Measurements from ENCODE around the gene SERINC5. TPM values are rescaled to one million over a fixed set of nuclear protein-coding genes. Genes with fewer than 3 reads are reported as not detected.

Gene SERINC5
- total RNA-seq, 1 experiment from 2014 or later, result 5.7 TPM

DNA sequence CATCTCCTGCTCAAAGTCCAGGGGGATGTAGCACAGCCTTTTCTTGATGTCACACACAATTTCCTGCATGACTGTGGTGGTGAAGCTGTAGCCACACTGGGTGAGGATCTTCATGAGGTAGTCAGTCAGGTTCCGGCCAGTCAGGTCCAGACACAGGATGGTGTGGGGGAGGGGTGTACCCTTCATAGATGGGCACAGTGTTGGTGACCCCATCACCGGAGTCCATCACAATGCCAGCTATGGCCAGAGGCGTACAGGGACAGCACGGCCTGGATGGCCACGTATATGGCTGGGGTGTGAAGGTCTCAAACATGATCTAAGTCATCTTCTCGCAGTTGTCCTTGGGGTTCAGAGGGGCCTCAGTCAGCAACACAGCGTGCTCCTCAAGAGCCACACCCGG, 44.3 kb upstream of the SERINC5 start:
- Histone ChIP-seq H3K9ac (ENCODE audit: low read length) (no peak overlapping the region), H3K4me3 (ENCODE audit: low read length) (no peak overlapping the region), H3K79me2 (ENCODE audit: low read length) (no peaks in the 10 kb centered on the region), H2AFZ (ENCODE audit: low read length) (no peak overlapping the region), H3K4me2 (ENCODE audit: low read length) (no peak overlapping the region), H4K20me1 (ENCODE audit: low read length) (no peaks in the 10 kb centered on the region), H3K9me2 (replicated peaks; ENCODE audit: low read length) (no peaks in the 10 kb centered on the region), H3F3A (ENCODE audit: low read length, unreplicated experiment) (no peaks in the 10 kb centered on the region), H3K9me3 (ENCODE audit: low read length) (no peaks in the 10 kb centered on the region), H3K36me3 (ENCODE audit: low read depth, low read length) (no peaks in the 10 kb centered on the region), H3K4me1 (ENCODE audit: insufficient read depth, low read length) (no peaks in the 10 kb centered on the region), H3K27me3 (ENCODE audit: low read length) (no peaks in the 10 kb centered on the region), H3K27ac (ENCODE audit: low read length) (no peak overlapping the region)
- BruUV-seq (replicated peaks), result no TSS peak
- intact Hi-C loops (cut with micrococcal nuclease), result no loop called here
- POLR2A ChIA-PET (ENCODE audit: unreplicated experiment), result no interaction called here
- TF ChIP-seq EZH2phosphoT487 (IDR thresholded peaks at IDR 0.05; ENCODE audit: borderline replicate concordance, low read length) (no peak), EZH2 (IDR thresholded peaks at IDR 0.05; ENCODE audit: low read length, unreplicated experiment) (no peak)
- DNase-seq, result no peak
- CTCF ChIA-PET, result no interaction called here
- ATAC-seq, result no peak

DNA sequence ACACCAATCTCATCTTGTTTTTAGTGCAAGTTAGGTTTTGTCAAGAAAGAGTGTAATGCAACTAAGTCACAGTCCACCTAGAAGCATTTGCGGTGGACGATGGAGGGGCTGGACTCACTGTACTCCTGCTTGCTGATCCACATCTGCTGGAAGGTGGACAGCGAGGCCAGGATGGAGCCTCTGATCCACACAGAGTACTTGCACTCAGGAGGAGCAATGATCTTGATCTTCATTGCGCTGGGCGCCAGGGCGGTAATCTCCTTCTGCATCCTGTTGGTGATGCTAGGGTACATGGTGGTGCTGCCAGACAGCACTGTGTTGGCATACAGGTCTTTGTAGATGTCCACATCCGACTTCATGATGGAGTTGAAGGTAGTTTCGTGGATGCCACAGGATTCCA, 43.8 kb upstream of the SERINC5 start:
- no peaks in the 10 kb centered on the region for H3K79me2 ChIP-seq (ENCODE audit: low read length)
- no peaks in the 10 kb centered on the region for H3F3A ChIP-seq (ENCODE audit: low read length, unreplicated experiment)
- H3K27me3 ChIP-seq (ENCODE audit: low read length), result no peaks in the 10 kb centered on the region
- DNase-seq (no peak), ATAC-seq (no peak)
- H3K9me2 ChIP-seq (replicated peaks; ENCODE audit: low read length), result no peaks in the 10 kb centered on the region
- TF ChIP-seq EZH2 (IDR thresholded peaks at IDR 0.05; ENCODE audit: low read length, unreplicated experiment), result no peak
- no peak for TF ChIP-seq EZH2phosphoT487 (IDR thresholded peaks at IDR 0.05; ENCODE audit: borderline replicate concordance, low read length)
- TF ChIP-seq, protein P1, sequence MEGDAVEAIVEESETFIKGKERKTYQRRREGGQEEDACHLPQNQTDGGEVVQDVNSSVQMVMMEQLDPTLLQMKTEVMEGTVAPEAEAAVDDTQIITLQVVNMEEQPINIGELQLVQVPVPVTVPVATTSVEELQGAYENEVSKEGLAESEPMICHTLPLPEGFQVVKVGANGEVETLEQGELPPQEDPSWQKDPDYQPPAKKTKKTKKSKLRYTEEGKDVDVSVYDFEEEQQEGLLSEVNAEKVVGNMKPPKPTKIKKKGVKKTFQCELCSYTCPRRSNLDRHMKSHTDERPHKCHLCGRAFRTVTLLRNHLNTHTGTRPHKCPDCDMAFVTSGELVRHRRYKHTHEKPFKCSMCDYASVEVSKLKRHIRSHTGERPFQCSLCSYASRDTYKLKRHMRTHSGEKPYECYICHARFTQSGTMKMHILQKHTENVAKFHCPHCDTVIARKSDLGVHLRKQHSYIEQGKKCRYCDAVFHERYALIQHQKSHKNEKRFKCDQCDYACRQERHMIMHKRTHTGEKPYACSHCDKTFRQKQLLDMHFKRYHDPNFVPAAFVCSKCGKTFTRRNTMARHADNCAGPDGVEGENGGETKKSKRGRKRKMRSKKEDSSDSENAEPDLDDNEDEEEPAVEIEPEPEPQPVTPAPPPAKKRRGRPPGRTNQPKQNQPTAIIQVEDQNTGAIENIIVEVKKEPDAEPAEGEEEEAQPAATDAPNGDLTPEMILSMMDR (conservative IDR thresholded peaks at IDR 0.05; ENCODE audit: low read depth, low read length), result no peak
- H3K4me1 ChIP-seq (ENCODE audit: insufficient read depth, low read length), result no peaks in the 10 kb centered on the region
- no TSS peak for BruUV-seq (replicated peaks)
- H3K9ac ChIP-seq (ENCODE audit: low read length), result no peak overlapping the region
- ChIA-PET CTCF (no interaction called here), POLR2A (ENCODE audit: unreplicated experiment) (no interaction called here)
- no peak overlapping the region for H3K4me3 ChIP-seq (ENCODE audit: low read length)
- intact Hi-C loops (cut with micrococcal nuclease), result no loop called here
- H3K9me3 ChIP-seq (ENCODE audit: low read length), result no peaks in the 10 kb centered on the region
- no peak overlapping the region for H2AFZ ChIP-seq (ENCODE audit: low read length)
- no peaks in the 10 kb centered on the region for H4K20me1 ChIP-seq (ENCODE audit: low read length)
- H3K4me2 ChIP-seq (ENCODE audit: low read length), result no peak overlapping the region
- no peak overlapping the region for H3K27ac ChIP-seq (ENCODE audit: low read length)
- no peaks in the 10 kb centered on the region for H3K36me3 ChIP-seq (ENCODE audit: low read depth, low read length)

DNA sequence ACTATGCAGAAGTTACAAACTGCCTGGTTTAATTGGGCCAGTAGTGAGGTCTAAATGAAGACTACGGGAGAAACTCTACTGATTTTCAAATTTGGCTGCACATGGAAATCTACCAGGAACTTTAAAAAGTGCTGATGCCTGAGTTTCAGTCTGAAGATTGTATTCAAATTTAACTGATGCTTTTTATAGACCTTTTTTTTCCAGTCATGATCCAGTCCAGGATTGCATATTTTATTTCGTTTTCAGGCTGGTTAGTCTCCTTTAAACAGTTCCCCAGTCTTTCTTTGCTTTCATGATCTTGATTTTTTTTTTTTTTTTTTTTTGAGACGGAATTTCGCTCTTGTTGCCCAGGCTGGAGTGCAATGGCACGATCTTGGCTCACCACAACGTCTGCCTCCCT, 40.3 kb upstream of the SERINC5 start:
- CTCF ChIA-PET, result no interaction called here
- intact Hi-C loops (cut with micrococcal nuclease), result no loop called here
- H3K27ac ChIP-seq (ENCODE audit: low read length), result no peak overlapping the region
- TF ChIP-seq EZH2phosphoT487 (IDR thresholded peaks at IDR 0.05; ENCODE audit: borderline replicate concordance, low read length) (no peak), EZH2 (IDR thresholded peaks at IDR 0.05; ENCODE audit: low read length, unreplicated experiment) (no peak)
- TF ChIP-seq, protein P1 (conservative IDR thresholded peaks at IDR 0.05; ENCODE audit: low read depth, low read length), result no peak
- H3K9me3 ChIP-seq (ENCODE audit: low read length), result no peaks in the 10 kb centered on the region
- no TSS peak for BruUV-seq (replicated peaks)
- H4K20me1 ChIP-seq (ENCODE audit: low read length), result no peaks in the 10 kb centered on the region
- no peak overlapping the region for H3K4me2 ChIP-seq (ENCODE audit: low read length)
- no peak overlapping the region for H3K4me3 ChIP-seq (ENCODE audit: low read length)
- no peaks in the 10 kb centered on the region for H3K79me2 ChIP-seq (ENCODE audit: low read length)
- no peak for ATAC-seq
- POLR2A ChIA-PET (ENCODE audit: unreplicated experiment), result no interaction called here
- H3K4me1 ChIP-seq (ENCODE audit: insufficient read depth, low read length), result no peaks in the 10 kb centered on the region
- H3F3A ChIP-seq (ENCODE audit: low read length, unreplicated experiment), result no peaks in the 10 kb centered on the region
- DNase-seq, result no peak
- no peaks in the 10 kb centered on the region for H3K36me3 ChIP-seq (ENCODE audit: low read depth, low read length)
- H3K9ac ChIP-seq (ENCODE audit: low read length), result no peak overlapping the region
- no peaks in the 10 kb centered on the region for H3K27me3 ChIP-seq (ENCODE audit: low read length)
- no peak overlapping the region for H2AFZ ChIP-seq (ENCODE audit: low read length)
- no peaks in the 10 kb centered on the region for H3K9me2 ChIP-seq (replicated peaks; ENCODE audit: low read length)
